Measurements from ENCODE around the gene RGCC. TPM values are rescaled to one million over a fixed set of nuclear protein-coding genes. Genes with fewer than 3 reads are reported as not detected.
A peak's percentile ranks its signal among the peaks of the same experiment; 100 is the strongest.

The RGCC gene
- total RNA-seq: 89.2 and 101 TPM in 2 replicates

GRCh38 chr13:41456768-41457588 is at the start of gene RGCC:
Gene RGCC, plus strand, starts transcription at chr13:41457550. Its CDS starts 158 bp downstream, at chr13:41457708.
- no peak for TF ChIP-seq CTCF (IDR thresholded peaks at IDR 0.05; ENCODE audit: insufficient read depth, low read depth, low read length)
- H3K4me3 ChIP-seq (ENCODE audit: low read depth, low read length): peak within 1 kb of the TSS; percentile 69
- DNase-seq (ENCODE audit: low read depth): peak; percentile 58

- DNase-seq (ENCODE audit: low read depth): no peak
- H3K4me3 ChIP-seq (ENCODE audit: low read depth, low read length): no peak overlapping the region
- no peak for TF ChIP-seq CTCF (IDR thresholded peaks at IDR 0.05; ENCODE audit: insufficient read depth, low read depth, low read length)
Observed at GRCh38 chr13:41408121-41408520, 49.2 kb upstream of the RGCC start.

GRCh38 chr13:41408746-41409145 is 48.6 kb upstream of the RGCC start:
- H3K4me3 ChIP-seq (ENCODE audit: low read depth, low read length): no peak overlapping the region
- DNase-seq (ENCODE audit: low read depth): no peak
- TF ChIP-seq CTCF (IDR thresholded peaks at IDR 0.05; ENCODE audit: insufficient read depth, low read depth, low read length): no peak

GRCh38 chr13:41409611-41410010 is 47.7 kb upstream of the RGCC start:
- H3K4me3 ChIP-seq (ENCODE audit: low read depth, low read length): no peak overlapping the region
- no peak for DNase-seq (ENCODE audit: low read depth)
- TF ChIP-seq CTCF (IDR thresholded peaks at IDR 0.05; ENCODE audit: insufficient read depth, low read depth, low read length): no peak

- DNase-seq (ENCODE audit: low read depth): no peak
- no peak overlapping the region for H3K4me3 ChIP-seq (ENCODE audit: low read depth, low read length)
- no peak for TF ChIP-seq CTCF (IDR thresholded peaks at IDR 0.05; ENCODE audit: insufficient read depth, low read depth, low read length)
Observed at GRCh38 chr13:41411060-41411459, 46.3 kb upstream of the RGCC start.

- peak; percentile 52 for TF ChIP-seq CTCF (IDR thresholded peaks at IDR 0.05; ENCODE audit: insufficient read depth, low read depth, low read length)
- peak; percentile 79 for DNase-seq (ENCODE audit: low read depth)
- H3K4me3 ChIP-seq (ENCODE audit: low read depth, low read length): no peak overlapping the region
Observed at GRCh38 chr13:41411522-41411921, 45.8 kb upstream of the RGCC start.

Data from fibroblast of villous mesenchyme (primary cell).